HL-60 (cell line): ENCODE data around the gene WDFY1.

Experiments
- CTCF ChIP-seq: IDR thresholded peaks from one replicate; pipeline ENCODE4 v1.5.1; 2011; ENCODE audit warnings: low read length, control low read depth, inconsistent platforms; ENCODE audit not compliant: insufficient read depth
- GABPA ChIP-seq: IDR thresholded peaks from 2 replicates; pipeline ENCODE4 v1.6.1; 2012; ENCODE audit warnings: low read depth
- POLR2AphosphoS5 ChIP-seq: IDR thresholded peaks from 2 replicates; pipeline ENCODE4 v1.6.1; 2012; ENCODE audit warnings: low read depth
- REST ChIP-seq: IDR thresholded peaks from 2 replicates; pipeline ENCODE4 v1.6.1; 2012; ENCODE audit warnings: low read depth; ENCODE audit not compliant: insufficient replicate concordance
- SPI1 ChIP-seq: IDR thresholded peaks from 2 replicates; pipeline ENCODE4 v1.6.1; 2012; ENCODE audit warnings: low read depth, mild to moderate bottlenecking, borderline replicate concordance

GRCh38 chr2:223980397-223980735 is 35.2 kb upstream of the WDFY1 start:
- TF ChIP-seq REST, result no peak
- no peak for TF ChIP-seq CTCF
- TF ChIP-seq POLR2AphosphoS5, result no peak
- TF ChIP-seq GABPA, result no peak
- TF ChIP-seq SPI1, result no peak
